ENCODE results near the gene AKR1D1. TPM values are rescaled to one million over a fixed set of nuclear protein-coding genes. Genes with fewer than 3 reads are reported as not detected.

AKR1D1 gene
- total RNA-seq, 1 experiment from 2014 or later: not detected

DNA sequence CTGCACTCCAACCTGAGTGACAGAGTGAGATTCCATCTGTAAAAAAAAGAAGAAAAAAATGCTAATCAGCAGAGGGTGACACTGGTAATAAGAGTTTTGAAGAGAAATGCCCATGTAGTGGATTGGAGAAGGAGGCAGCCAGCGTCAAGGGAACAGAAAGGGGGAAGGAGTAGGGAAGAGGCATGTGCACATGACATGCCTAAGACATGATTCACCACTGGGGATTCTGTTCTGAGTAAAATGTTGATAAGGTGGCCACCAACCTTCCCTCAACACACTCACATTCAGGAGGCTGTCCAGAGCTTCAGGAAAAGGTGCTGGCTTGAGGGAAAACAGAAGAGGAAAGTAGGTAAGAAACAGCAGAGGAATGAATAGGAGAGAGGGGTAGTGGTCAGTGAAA lies 39.9 kb downstream of the AKR1D1 start:
- CTCF ChIA-PET: no interaction called here
- H3K27me3 ChIP-seq (ENCODE audit: control insufficient read depth, insufficient read depth, low read length): no peaks in the 10 kb centered on the region
- H3K36me3 ChIP-seq (ENCODE audit: control insufficient read depth, insufficient read depth, low read length): no peaks in the 10 kb centered on the region
- POLR2A ChIA-PET: no interaction called here
- H3K27ac ChIP-seq (ENCODE audit: low read length): no peak overlapping the region
- H3K9me3 ChIP-seq (ENCODE audit: control insufficient read depth, insufficient read depth, low read depth, low read length): no peaks in the 10 kb centered on the region
- intact Hi-C loops (cut with micrococcal nuclease; ENCODE audit: unreplicated experiment) (no loop called here), in situ Hi-C loops (cut with HindIII; ENCODE audit: low pct_unique_long_range_greater_than_20kb, low sequenced_read_pairs) (no loop called here)
- no peak overlapping the region for H3K4me3 ChIP-seq (ENCODE audit: low read depth in 2 of 2, low read length in 2 of 2)
- ATAC-seq: 0 out of 2 replicates have a peak, but pooled peaks have one; percentile 51
- TF ChIP-seq CTCF (IDR thresholded peaks at IDR 0.05) (no peak), TCF7L2 (IDR thresholded peaks at IDR 0.05; ENCODE audit: low read depth, low read length) (no peak), SIN3A (IDR thresholded peaks at IDR 0.05; ENCODE audit: borderline replicate concordance, insufficient read depth, low read depth, low read length) (no peak), POLR2AphosphoS5 (IDR thresholded peaks at IDR 0.05; ENCODE audit: low read depth, low read length) (no peak)
- TF ChIP-seq, protein P1, sequence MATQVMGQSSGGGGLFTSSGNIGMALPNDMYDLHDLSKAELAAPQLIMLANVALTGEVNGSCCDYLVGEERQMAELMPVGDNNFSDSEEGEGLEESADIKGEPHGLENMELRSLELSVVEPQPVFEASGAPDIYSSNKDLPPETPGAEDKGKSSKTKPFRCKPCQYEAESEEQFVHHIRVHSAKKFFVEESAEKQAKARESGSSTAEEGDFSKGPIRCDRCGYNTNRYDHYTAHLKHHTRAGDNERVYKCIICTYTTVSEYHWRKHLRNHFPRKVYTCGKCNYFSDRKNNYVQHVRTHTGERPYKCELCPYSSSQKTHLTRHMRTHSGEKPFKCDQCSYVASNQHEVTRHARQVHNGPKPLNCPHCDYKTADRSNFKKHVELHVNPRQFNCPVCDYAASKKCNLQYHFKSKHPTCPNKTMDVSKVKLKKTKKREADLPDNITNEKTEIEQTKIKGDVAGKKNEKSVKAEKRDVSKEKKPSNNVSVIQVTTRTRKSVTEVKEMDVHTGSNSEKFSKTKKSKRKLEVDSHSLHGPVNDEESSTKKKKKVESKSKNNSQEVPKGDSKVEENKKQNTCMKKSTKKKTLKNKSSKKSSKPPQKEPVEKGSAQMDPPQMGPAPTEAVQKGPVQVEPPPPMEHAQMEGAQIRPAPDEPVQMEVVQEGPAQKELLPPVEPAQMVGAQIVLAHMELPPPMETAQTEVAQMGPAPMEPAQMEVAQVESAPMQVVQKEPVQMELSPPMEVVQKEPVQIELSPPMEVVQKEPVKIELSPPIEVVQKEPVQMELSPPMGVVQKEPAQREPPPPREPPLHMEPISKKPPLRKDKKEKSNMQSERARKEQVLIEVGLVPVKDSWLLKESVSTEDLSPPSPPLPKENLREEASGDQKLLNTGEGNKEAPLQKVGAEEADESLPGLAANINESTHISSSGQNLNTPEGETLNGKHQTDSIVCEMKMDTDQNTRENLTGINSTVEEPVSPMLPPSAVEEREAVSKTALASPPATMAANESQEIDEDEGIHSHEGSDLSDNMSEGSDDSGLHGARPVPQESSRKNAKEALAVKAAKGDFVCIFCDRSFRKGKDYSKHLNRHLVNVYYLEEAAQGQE (IDR thresholded peaks at IDR 0.05; ENCODE audit: insufficient read depth in 1 of 2, low read depth in 2 of 2, low read length in 1 of 2): no peak
- DNase-seq (ENCODE audit: low read depth, low spot score): no peak
- BruUV-seq (replicated peaks): no TSS peak
- H3K4me1 ChIP-seq (ENCODE audit: control insufficient read depth, insufficient read depth, low read length): no peaks in the 10 kb centered on the region

DNA sequence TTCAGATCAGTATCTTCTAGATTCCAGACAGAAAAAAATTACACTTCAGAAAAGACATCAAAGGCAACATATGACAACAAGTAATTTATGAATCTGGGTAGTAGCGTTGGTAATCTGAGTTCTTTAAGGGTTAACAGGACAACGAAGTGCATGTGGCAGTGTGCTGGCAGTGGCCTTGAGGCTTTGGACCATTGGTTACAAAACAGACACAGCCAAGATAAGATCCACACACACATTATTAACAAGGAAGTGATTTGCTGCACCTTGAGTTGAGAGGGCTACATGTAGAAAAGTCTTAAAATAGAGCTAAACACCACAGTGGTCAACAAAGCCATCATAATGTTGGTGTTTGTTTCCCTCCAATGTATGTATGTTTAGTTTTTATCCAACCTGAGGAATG lies 40.6 kb downstream of the AKR1D1 start:
- H3K27me3 ChIP-seq (ENCODE audit: control insufficient read depth, insufficient read depth, low read length): no peaks in the 10 kb centered on the region
- H3K27ac ChIP-seq (ENCODE audit: low read length): no peak overlapping the region
- ChIA-PET CTCF (no interaction called here), POLR2A (no interaction called here)
- in situ Hi-C loops (cut with HindIII; ENCODE audit: low pct_unique_long_range_greater_than_20kb, low sequenced_read_pairs): no loop called here
- no peaks in the 10 kb centered on the region for H3K4me1 ChIP-seq (ENCODE audit: control insufficient read depth, insufficient read depth, low read length)
- no peak for ATAC-seq
- DNase-seq (ENCODE audit: low read depth, low spot score): no peak
- TF ChIP-seq CTCF (IDR thresholded peaks at IDR 0.05) (no peak), TCF7L2 (IDR thresholded peaks at IDR 0.05; ENCODE audit: low read depth, low read length) (no peak)
- TF ChIP-seq, protein P1 (IDR thresholded peaks at IDR 0.05; ENCODE audit: insufficient read depth in 1 of 2, low read depth in 2 of 2, low read length in 1 of 2): no peak
- intact Hi-C loops (cut with micrococcal nuclease; ENCODE audit: unreplicated experiment): no loop called here
- BruUV-seq (replicated peaks): no TSS peak
- no peak overlapping the region for H3K4me3 ChIP-seq (ENCODE audit: low read depth in 2 of 2, low read length in 2 of 2)
- no peaks in the 10 kb centered on the region for H3K9me3 ChIP-seq (ENCODE audit: control insufficient read depth, insufficient read depth, low read depth, low read length)
- H3K36me3 ChIP-seq (ENCODE audit: control insufficient read depth, insufficient read depth, low read length): no peaks in the 10 kb centered on the region
